K562 (cell line): ENCODE results near the gene ETV7. TPM values are rescaled to one million over a fixed set of nuclear protein-coding genes. Genes with fewer than 3 reads are reported as not detected.

Experiments
- CBX3 ChIP-seq, 2 experiments: IDR thresholded peaks; 1 replicate in 1 of 2; 2 replicates in 1 of 2; pipeline ENCODE4 v1.6.1; 2012; ENCODE audit warnings: inconsistent platforms in 2 of 2, low read length in 2 of 2, borderline replicate concordance in 1 of 2, control low read depth in 1 of 2
- CCNT2 ChIP-seq: IDR thresholded peaks from 2 replicates; pipeline ENCODE4 v1.6.1; 2011; ENCODE audit warnings: borderline replicate concordance, low read depth, mild to moderate bottlenecking, moderate library complexity, mixed read lengths, low read length; ENCODE audit not compliant: insufficient read length; ENCODE audit errors: extremely low read depth
- EWSR1 ChIP-seq: fragments of 450-650 bp; IDR thresholded peaks from 2 replicates; pipeline ENCODE4 v1.6.1; 2018; ENCODE audit warnings: borderline replicate concordance, mild to moderate bottlenecking, low read depth, moderate library complexity; ENCODE audit not compliant: partially characterized antibody
- FOXK2 ChIP-seq, 2 experiments: fragments of 450-650 bp; IDR thresholded peaks in 1 of 2; conservative IDR thresholded peaks in 1 of 2; 2 replicates each; pipeline ENCODE4 v1.6.1; 2016; ENCODE audit warnings: low read depth in 2 of 2, mild to moderate bottlenecking in 1 of 2
- GTF2A2 ChIP-seq: IDR thresholded peaks from 2 replicates; pipeline ENCODE4 v1.6.1; 2016; ENCODE audit warnings: mild to moderate bottlenecking, missing genetic modification characterization, missing compliant biosample characterization
- HDAC8 ChIP-seq: fragments of 450-650 bp; IDR thresholded peaks from 2 replicates; pipeline ENCODE4 v1.6.1; 2016; ENCODE audit warnings: mild to moderate bottlenecking, missing genetic modification characterization, moderate library complexity, missing compliant biosample characterization
- JUND ChIP-seq, 2 experiments: IDR thresholded peaks; 2 replicates in 1 of 2; 3 replicates in 1 of 2; pipeline ENCODE4 v1.6.1; 2011; ENCODE audit warnings: borderline replicate concordance in 2 of 2, low read depth in 2 of 2, low read length in 2 of 2, improper control_type of control experiment in 1 of 2, missing biosample characterization in 1 of 2, missing genetic modification characterization in 1 of 2, missing genetic modification reagents in 1 of 2
- KLF16 ChIP-seq: IDR thresholded peaks from 2 replicates; pipeline ENCODE4 v1.6.1; 2016; ENCODE audit warnings: antibody characterized with exemption
- KLF6 ChIP-seq: fragments of 250-450 bp; sonication (Bioruptor Pico); IDR thresholded peaks from 2 replicates; pipeline ENCODE4 v1.4.0; 2020; ENCODE audit warnings: mild to moderate bottlenecking, moderate library complexity, borderline replicate concordance
- MEIS2 ChIP-seq: fragments of 450-650 bp; IDR thresholded peaks from 2 replicates; pipeline ENCODE4 v1.6.1; 2014; ENCODE audit warnings: mild to moderate bottlenecking; ENCODE audit not compliant: partially characterized antibody
- MTA2 ChIP-seq: fragments of 450-650 bp; IDR thresholded peaks from 2 replicates; pipeline ENCODE4 v1.6.1; 2016; ENCODE audit warnings: low read depth
- OTX1 ChIP-seq: fragments of 450-650 bp; formaldehyde crosslinking; IDR thresholded peaks from 2 replicates; pipeline ENCODE4 v1.4.0; 2022; ENCODE audit warnings: mild to moderate bottlenecking
- PHB ChIP-seq: fragments of 250-450 bp; sonication (Bioruptor Pico); IDR thresholded peaks from 2 replicates; pipeline ENCODE4 v1.5.0; 2021
- SMAD3 ChIP-seq: fragments of 450-650 bp; formaldehyde crosslinking; conservative IDR thresholded peaks from 2 replicates; pipeline ENCODE4 v1.4.0; 2020; ENCODE audit warnings: mild to moderate bottlenecking
- SOX6 ChIP-seq: fragments of 450-650 bp; IDR thresholded peaks from 2 replicates; pipeline ENCODE4 v1.6.1; 2014; ENCODE audit warnings: mild to moderate bottlenecking
- TEAD2 ChIP-seq: fragments of 450-650 bp; IDR thresholded peaks from 2 replicates; pipeline ENCODE4 v1.6.1; 2016; ENCODE audit warnings: missing genetic modification characterization, control low read depth, missing compliant biosample characterization
- TEAD4 ChIP-seq, 2 experiments: sonication (generic) in 1 of 2; formaldehyde crosslinking in 1 of 2; IDR thresholded peaks; 2 replicates each; pipeline versions ENCODE4 v1.6.1 to v1.8.0; 2012 to 2022; ENCODE audit warnings: borderline replicate concordance in 1 of 2, inconsistent platforms in 1 of 2, low read length in 1 of 2, mild to moderate bottlenecking in 1 of 2, missing genetic modification reagents in 1 of 2
- ZNF212 ChIP-seq: fragments of 450-650 bp; formaldehyde crosslinking; IDR thresholded peaks from 2 replicates; pipeline ENCODE4 v1.4.0; 2020; ENCODE audit warnings: mild to moderate bottlenecking
- polyA plus RNA-seq, 8 experiments: library from polyadenylated mRNA; depleted of rRNA in 4 of 8; stranded (reverse) in 5 of 8; unstranded in 3 of 8; fragments of >200 nt; fragmentation: Nextera tagmentation in 2 of 8; fragmentation: Illumina TruSeq in 1 of 8; extraction: Ambion mirVana in 2 of 8; extraction: Trizol in 1 of 8; gene quantifications; 2 replicates each; pipeline versions ENCODE4 v1.2.1 to v1.2.3, GENCODE V29; 2011 to 2014; ENCODE audit warnings: inconsistent platforms in 1 of 8, missing spikeins in 1 of 8
- total RNA-seq, 7 experiments: library from RNA; depleted of rRNA in 6 of 7; stranded (reverse); fragments of >200 nt in 6 of 7; fragmentation: Illumina TruSeq in 2 of 7; extraction: Trizol in 2 of 7; gene quantifications; 2 replicates each; pipeline versions ENCODE4 v1.2.1 to v1.2.3, GENCODE V29; 2011 to 2021; ENCODE audit warnings: low replicate concordance in 1 of 7
- TF ChIP-seq, protein P1 (sequence below): fragments of 250-450 bp; sonication (Bioruptor Pico); IDR thresholded peaks from 2 replicates; pipeline ENCODE4 v1.8.0; 2022; ENCODE audit warnings: moderate library complexity, mild to moderate bottlenecking, inconsistent platforms
- TF ChIP-seq, protein P2 (sequence below): sonication (generic); formaldehyde crosslinking; IDR thresholded peaks from 2 replicates; pipeline ENCODE4 v1.8.0; 2022; ENCODE audit warnings: mild to moderate bottlenecking, missing genetic modification reagents
- TF ChIP-seq, protein P3 (sequence below): sonication (generic); formaldehyde crosslinking; IDR thresholded peaks from 2 replicates; pipeline ENCODE4 v1.8.0; 2022; ENCODE audit warnings: mild to moderate bottlenecking, missing genetic modification reagents, borderline replicate concordance

ETV7 gene
- total and polyA plus RNA-seq, 9 of the 15 experiments (the other 6 are each of a cell fraction or from before 2014, with no cell fraction given): 0.07 to 0.22 (median 0.14) TPM; not detected in 3

GRCh38 chr6:36347621-36348020, 39.8 kb downstream of the ETV7 start (continued):
- TF ChIP-seq FOXK2 (conservative IDR thresholded peaks at IDR 0.05 in 1 of 2, IDR thresholded peaks at IDR 0.05 in 1 of 2; ENCODE audit: low read depth in 2 of 2) (peak; percentile 36 to 65; a peak in 2 of 4 replicates), MEIS2 (peak; percentile 71), TEAD2 (0 out of 2 replicates have a peak, but pooled peaks have one; percentile 29), SOX6 (peak; percentile 87), TEAD4 (IDR thresholded peaks at IDR 0.05; ENCODE audit: low read length) (peak; percentile 91), TEAD4 (CRISPR knock-in tag; IDR thresholded peaks at IDR 0.05; ENCODE audit: borderline replicate concordance) (no peak), HDAC8 (no peak), GTF2A2 (tag) (no peak), CCNT2 (peak; percentile 33), ZNF212 (no peak), SMAD3 (CRISPR knock-in tag) (no peak), OTX1 (no peak), EWSR1 (no peak), JUND (IDR thresholded peaks at IDR 0.05; ENCODE audit: borderline replicate concordance, low read depth, low read length) (peak; percentile 45; the same call in 1 of the 2 replicates), JUND (tag; IDR thresholded peaks at IDR 0.05; ENCODE audit: borderline replicate concordance, low read depth, low read length) (no peak; the same call in 2 of the 3 replicates), KLF6 (CRISPR knock-in tag) (no peak), MTA2 (peak; percentile 78), CBX3 (IDR thresholded peaks at IDR 0.05; ENCODE audit: borderline replicate concordance in 1 of 2, low read length in 2 of 2) (no peak; a peak in 1 of 3 replicates), PHB (no peak), KLF16 (no peak)
- TF ChIP-seq, protein P1, sequence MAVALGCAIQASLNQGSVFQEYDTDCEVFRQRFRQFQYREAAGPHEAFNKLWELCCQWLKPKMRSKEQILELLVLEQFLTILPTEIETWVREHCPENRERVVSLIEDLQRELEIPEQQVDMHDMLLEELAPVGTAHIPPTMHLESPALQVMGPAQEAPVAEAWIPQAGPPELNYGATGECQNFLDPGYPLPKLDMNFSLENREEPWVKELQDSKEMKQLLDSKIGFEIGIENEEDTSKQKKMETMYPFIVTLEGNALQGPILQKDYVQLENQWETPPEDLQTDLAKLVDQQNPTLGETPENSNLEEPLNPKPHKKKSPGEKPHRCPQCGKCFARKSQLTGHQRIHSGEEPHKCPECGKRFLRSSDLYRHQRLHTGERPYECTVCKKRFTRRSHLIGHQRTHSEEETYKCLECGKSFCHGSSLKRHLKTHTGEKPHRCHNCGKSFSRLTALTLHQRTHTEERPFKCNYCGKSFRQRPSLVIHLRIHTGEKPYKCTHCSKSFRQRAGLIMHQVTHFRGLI: no peak
- TF ChIP-seq, protein P2, sequence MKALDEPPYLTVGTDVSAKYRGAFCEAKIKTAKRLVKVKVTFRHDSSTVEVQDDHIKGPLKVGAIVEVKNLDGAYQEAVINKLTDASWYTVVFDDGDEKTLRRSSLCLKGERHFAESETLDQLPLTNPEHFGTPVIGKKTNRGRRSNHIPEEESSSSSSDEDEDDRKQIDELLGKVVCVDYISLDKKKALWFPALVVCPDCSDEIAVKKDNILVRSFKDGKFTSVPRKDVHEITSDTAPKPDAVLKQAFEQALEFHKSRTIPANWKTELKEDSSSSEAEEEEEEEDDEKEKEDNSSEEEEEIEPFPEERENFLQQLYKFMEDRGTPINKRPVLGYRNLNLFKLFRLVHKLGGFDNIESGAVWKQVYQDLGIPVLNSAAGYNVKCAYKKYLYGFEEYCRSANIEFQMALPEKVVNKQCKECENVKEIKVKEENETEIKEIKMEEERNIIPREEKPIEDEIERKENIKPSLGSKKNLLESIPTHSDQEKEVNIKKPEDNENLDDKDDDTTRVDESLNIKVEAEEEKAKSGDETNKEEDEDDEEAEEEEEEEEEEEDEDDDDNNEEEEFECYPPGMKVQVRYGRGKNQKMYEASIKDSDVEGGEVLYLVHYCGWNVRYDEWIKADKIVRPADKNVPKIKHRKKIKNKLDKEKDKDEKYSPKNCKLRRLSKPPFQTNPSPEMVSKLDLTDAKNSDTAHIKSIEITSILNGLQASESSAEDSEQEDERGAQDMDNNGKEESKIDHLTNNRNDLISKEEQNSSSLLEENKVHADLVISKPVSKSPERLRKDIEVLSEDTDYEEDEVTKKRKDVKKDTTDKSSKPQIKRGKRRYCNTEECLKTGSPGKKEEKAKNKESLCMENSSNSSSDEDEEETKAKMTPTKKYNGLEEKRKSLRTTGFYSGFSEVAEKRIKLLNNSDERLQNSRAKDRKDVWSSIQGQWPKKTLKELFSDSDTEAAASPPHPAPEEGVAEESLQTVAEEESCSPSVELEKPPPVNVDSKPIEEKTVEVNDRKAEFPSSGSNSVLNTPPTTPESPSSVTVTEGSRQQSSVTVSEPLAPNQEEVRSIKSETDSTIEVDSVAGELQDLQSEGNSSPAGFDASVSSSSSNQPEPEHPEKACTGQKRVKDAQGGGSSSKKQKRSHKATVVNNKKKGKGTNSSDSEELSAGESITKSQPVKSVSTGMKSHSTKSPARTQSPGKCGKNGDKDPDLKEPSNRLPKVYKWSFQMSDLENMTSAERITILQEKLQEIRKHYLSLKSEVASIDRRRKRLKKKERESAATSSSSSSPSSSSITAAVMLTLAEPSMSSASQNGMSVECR (CRISPR knock-in tag): peak; percentile 45; the same call in 1 of the 2 replicates
- TF ChIP-seq, protein P3, sequence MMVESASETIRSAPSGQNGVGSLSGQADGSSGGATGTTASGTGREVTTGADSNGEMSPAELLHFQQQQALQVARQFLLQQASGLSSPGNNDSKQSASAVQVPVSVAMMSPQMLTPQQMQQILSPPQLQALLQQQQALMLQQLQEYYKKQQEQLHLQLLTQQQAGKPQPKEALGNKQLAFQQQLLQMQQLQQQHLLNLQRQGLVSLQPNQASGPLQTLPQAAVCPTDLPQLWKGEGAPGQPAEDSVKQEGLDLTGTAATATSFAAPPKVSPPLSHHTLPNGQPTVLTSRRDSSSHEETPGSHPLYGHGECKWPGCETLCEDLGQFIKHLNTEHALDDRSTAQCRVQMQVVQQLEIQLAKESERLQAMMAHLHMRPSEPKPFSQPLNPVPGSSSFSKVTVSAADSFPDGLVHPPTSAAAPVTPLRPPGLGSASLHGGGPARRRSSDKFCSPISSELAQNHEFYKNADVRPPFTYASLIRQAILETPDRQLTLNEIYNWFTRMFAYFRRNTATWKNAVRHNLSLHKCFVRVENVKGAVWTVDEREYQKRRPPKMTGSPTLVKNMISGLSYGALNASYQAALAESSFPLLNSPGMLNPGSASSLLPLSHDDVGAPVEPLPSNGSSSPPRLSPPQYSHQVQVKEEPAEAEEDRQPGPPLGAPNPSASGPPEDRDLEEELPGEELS (CRISPR knock-in tag): no peak
